Sciatic nerve (tissue), 1 donor: Measurements from ENCODE around the gene CFAP70. TPM values are rescaled to one million over a fixed set of nuclear protein-coding genes. Genes with fewer than 3 reads are reported as not detected.

ENCODE experiments used
- total RNA-seq: library from RNA; stranded (reverse); fragmentation: NEBNext Ultra II Directional; extraction: Animal tissue kit (Norgen Biotek cat#: 25700); gene quantifications from one replicate; pipeline ENCODE4 v1.2.1, GENCODE V29; 2021
- donor health status: DM: no; HTN: no; CAD: no.

CFAP70 gene
- total RNA-seq, 1 donor from 2014 or later: 6.6 TPM

Other genes starting within 250 kb of the CFAP70 start
- gene NUDT13, start 248.4 kb downstream of the CFAP70 start, total RNA-seq: 2.2 TPM
- gene ECD, start 190.9 kb downstream of the CFAP70 start, total RNA-seq: 24.7 TPM
- gene FAM149B1, start 190.7 kb downstream of the CFAP70 start, total RNA-seq: 25.6 TPM
- gene DNAJC9, start 111.6 kb downstream of the CFAP70 start, total RNA-seq: 13.1 TPM
- 40.6 TPM for gene MRPS16, start 106.2 kb downstream of the CFAP70 start, total RNA-seq
- 109 TPM for gene ANXA7, start 55.2 kb upstream of the CFAP70 start, total RNA-seq
- 5.2 TPM for gene MSS51, start 74.7 kb upstream of the CFAP70 start, total RNA-seq
- gene PPP3CB, start 137.2 kb upstream of the CFAP70 start, total RNA-seq: 63.1 TPM
- gene USP54, start 232.5 kb upstream of the CFAP70 start, total RNA-seq: 66.6 TPM